ENCODE results near the gene TGFBRAP1.
"Not testable (repeated sequence)": the region's sequence is repeated elsewhere in the genome, so short reads cannot be mapped to it uniquely, and the experiment has no call there.

The TGFBRAP1 gene

GRCh38 chr2:105344704-105345345, 15.3 kb upstream of the TGFBRAP1 start:
- no peak for DNase-seq (ENCODE audit: low read depth, low spot score)

GRCh38 chr2:105339414-105339813, 9.9 kb upstream of the TGFBRAP1 start:
- no peak for DNase-seq (ENCODE audit: low read depth, low spot score)

GRCh38 chr2:105338020-105338385, 8.5 kb upstream of the TGFBRAP1 start:
- no peak for DNase-seq (ENCODE audit: low read depth, low spot score)

GRCh38 chr2:105337122-105338019, 7.8 kb upstream of the TGFBRAP1 start, which contains the start of gene C2orf49:
Gene C2orf49 (plus strand): TSS chr2:105337540. CDS start chr2:105337588, 48 bp downstream.
- DNase-seq (ENCODE audit: low read depth, low spot score) = peak; percentile 68

GRCh38 chr2:105336786-105337121, 7.2 kb upstream of the TGFBRAP1 start:
- no peak for DNase-seq (ENCODE audit: low read depth, low spot score)

- DNase-seq (ENCODE audit: low read depth, low spot score) = no peak
Measured at GRCh38 chr2:105335469-105335868, 5.9 kb upstream of the TGFBRAP1 start.

- DNase-seq (ENCODE audit: low read depth, low spot score) = no peak
Measured at GRCh38 chr2:105334211-105334610, 4.7 kb upstream of the TGFBRAP1 start.

- no peak for DNase-seq (ENCODE audit: low read depth, low spot score)
Measured at GRCh38 chr2:105330681-105331375, 1.3 kb upstream of the TGFBRAP1 start.

- DNase-seq (ENCODE audit: low read depth, low spot score) = no peak
Measured at GRCh38 chr2:105329197-105329554, 359 bp downstream of the TGFBRAP1 start.

- DNase-seq (ENCODE audit: low read depth, low spot score) = no peak
Measured at GRCh38 chr2:105328281-105329196, 996 bp downstream of the TGFBRAP1 start.

- DNase-seq (ENCODE audit: low read depth, low spot score) = no peak
Measured at GRCh38 chr2:105327690-105328089, 1.8 kb downstream of the TGFBRAP1 start.

- not testable (repeated sequence) for DNase-seq (ENCODE audit: low read depth, low spot score)
Measured at GRCh38 chr2:105327271-105327670, 2.3 kb downstream of the TGFBRAP1 start.

GRCh38 chr2:105325389-105325963, 4.1 kb downstream of the TGFBRAP1 start:
- no peak for DNase-seq (ENCODE audit: low read depth, low spot score)

GRCh38 chr2:105324732-105325131, 4.8 kb downstream of the TGFBRAP1 start:
- no peak for DNase-seq (ENCODE audit: low read depth, low spot score)

- no peak for DNase-seq (ENCODE audit: low read depth, low spot score)
Measured at GRCh38 chr2:105324101-105324500, 5.4 kb downstream of the TGFBRAP1 start.

GRCh38 chr2:105323111-105323510, 6.4 kb downstream of the TGFBRAP1 start:
- no peak for DNase-seq (ENCODE audit: low read depth, low spot score)

- DNase-seq (ENCODE audit: low read depth, low spot score) = no peak
Measured at GRCh38 chr2:105321875-105322646, 7.5 kb downstream of the TGFBRAP1 start.

- no peak for DNase-seq (ENCODE audit: low read depth, low spot score)
Measured at GRCh38 chr2:105320651-105321215, 8.8 kb downstream of the TGFBRAP1 start.

- no peak for DNase-seq (ENCODE audit: low read depth, low spot score)
Measured at GRCh38 chr2:105317937-105318336, 11.6 kb downstream of the TGFBRAP1 start.

- no peak for DNase-seq (ENCODE audit: low read depth, low spot score)
Measured at GRCh38 chr2:105315314-105315713, 14.2 kb downstream of the TGFBRAP1 start.

Measured in iPS DF 19.7 (cell line).